Activated CD8-positive, alpha-beta memory T cell treated with anti-CD3 and anti-CD28 coated beads, Interleukin-2, amount 50 U/mL, for 1 hour (primary cell): Measurements from ENCODE around the gene NAB2.

Experiments
- DNase-seq: peaks from one replicate; pipeline ENCODE4 v3.0.0-alpha.2; 2020; ENCODE audit errors: extremely low read depth

NAB2 gene

DNA sequence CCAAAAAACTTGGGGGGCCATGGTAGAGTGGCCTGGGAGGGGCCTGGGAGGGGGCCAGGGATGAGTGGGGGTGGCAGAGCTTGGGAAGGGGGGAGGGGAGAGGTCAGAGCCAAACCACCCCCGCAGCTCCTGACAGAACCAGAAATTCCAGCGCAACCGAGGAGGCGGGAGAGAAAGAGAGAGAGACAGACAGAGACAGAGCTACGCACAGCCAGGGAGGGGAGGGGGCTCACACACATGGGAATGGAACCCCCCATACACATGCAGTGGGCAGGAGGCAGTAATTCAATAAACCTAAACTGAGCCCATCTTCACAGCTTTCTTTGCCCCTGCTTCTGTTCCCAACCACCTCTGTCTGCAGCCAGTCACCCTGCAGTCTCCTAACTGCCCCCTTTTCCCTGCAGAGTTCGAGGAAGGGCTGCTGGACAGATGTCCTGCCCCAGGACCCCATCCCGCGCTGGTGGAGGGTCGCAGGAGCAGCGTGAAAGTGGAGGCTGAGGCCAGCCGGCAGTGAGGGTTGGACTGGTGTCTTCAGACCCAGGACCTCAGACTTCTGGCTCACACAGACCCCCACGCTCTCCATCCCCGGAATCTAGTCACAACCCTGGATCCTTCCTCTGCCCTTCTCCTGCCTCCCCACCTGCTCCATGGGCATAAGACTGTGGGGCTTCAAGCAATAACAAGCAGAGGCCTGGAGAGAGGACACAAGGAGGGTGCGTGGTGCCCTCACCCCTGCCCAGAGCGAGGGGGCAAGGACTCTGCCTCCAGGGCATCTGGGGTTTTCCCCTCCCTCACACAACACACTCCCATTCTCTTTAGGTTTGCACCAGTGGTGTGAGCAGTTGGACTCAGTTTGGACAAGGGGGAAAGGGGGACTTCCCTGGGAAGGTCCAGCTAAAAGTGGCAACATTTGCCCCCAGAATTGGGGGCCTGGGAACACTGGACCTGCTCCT, 5.6 kb downstream of the NAB2 start:
- no peak for DNase-seq

DNA sequence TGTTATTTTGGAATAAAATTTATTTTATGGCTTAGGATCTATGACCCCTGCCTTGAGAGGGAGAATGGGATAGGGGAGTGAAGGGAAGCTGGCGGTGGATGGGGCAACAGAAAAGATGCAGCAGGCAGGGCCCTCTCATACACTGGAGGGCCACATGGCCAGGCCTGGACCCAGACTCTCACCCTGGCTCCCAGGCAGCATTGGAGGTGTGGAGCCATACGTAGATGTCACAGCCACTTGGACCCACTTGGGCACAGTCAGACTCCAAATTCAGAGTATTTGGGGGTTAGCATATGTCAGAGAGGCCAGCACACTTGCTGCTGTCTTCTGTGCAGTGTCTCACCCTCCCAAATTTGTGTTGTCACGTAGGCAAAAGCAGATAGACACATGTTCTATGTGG, 6.5 kb downstream of the NAB2 start:
- no peak for DNase-seq

DNA sequence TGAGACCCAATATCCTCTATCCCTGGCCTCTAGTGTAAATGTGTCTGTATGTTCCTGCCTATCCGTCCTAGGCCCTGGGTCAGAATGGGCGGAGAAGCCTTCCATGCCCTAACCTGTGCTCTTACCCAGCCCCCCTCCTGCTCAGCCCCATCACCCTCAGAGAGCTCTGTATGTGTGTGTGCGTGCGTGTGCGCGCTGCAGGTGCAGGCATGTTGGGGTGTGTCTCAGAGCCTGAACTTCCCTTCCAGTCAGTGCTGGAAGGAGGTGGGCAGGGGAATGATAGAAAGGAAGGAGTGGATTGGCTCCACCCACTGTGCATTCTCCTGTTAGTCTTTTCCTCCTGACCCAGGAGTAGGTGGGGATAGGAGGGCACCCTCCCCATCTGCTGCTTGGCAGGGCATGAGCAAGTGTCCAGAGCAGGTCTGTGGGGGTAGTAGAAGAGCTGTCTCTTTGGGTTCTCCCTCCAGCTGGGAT, 7.2 kb downstream of the NAB2 start:
- no peak for DNase-seq

DNA sequence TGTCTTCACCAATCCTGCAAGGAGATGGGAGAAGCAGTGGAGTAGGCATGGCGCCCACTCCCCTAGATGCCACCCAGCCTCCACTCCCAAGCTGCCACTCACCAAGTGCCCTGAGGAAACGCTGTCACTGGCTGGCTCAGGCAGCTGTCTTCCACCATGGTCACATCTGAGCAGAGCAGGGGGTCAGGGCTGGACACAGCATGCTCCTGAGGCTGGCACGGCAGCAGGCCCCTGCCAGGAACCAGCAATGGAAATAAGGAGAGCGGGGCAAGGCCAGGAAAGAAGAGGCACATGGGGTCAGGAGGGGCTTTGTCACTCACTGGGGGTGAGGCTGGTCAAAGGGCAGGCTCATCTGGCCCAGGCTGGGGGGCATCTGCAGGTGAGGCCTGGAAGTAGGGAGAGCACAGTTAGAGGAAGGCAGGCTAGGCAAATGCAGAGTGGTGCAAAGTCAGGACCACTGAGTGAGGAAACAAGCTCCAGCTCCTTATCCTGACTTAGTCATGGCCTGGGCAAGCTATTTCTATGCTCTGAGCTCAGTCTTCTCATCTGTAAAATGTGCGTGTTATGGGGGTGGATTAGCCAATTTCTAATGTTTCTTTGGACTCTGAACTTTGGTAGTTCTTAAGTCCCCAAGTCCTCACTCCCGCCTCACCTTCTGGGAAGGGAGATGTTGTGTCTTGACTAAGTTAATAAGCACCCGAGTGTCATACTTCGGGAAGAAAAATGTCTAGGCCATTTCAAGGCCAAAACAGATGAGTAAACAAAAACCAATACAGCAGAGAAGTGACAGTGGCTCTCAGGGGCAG, 8.0 kb downstream of the NAB2 start:
- DNase-seq = no peak

DNA sequence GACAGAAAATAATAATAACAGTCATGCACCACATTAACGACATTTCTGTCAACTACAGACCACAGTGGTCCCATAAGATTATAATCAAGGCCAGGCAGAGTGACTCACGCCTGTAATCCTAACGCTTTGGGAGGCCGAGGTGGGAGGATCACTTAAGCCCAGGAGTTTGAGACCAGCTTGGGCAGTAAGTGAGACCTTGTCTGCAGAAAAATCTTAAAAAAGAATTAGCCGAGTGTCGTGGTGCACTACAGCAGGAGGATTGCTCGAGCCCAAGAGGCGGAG, 8.6 kb downstream of the NAB2 start:
- no peak for DNase-seq

DNA sequence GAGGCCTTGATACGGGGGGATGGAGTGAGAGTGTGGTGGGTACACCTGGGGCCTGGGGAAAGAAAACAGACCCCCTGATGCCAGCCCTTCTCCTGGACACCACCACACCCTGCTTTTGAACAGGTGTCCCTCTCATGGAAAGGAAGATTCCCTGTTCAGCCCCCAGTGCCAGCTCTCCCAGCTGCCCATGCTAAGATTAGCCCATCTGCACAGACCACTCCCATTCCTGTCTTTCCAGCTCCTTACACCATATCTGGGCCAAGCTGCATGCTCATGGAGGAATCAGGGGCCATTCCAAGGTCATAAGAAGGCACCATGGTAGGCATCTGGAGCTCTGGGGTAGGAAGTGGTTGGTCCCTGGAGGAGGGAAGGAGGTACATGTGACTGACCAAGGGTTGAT, 9.6 kb downstream of the NAB2 start:
- no peak for DNase-seq

DNA sequence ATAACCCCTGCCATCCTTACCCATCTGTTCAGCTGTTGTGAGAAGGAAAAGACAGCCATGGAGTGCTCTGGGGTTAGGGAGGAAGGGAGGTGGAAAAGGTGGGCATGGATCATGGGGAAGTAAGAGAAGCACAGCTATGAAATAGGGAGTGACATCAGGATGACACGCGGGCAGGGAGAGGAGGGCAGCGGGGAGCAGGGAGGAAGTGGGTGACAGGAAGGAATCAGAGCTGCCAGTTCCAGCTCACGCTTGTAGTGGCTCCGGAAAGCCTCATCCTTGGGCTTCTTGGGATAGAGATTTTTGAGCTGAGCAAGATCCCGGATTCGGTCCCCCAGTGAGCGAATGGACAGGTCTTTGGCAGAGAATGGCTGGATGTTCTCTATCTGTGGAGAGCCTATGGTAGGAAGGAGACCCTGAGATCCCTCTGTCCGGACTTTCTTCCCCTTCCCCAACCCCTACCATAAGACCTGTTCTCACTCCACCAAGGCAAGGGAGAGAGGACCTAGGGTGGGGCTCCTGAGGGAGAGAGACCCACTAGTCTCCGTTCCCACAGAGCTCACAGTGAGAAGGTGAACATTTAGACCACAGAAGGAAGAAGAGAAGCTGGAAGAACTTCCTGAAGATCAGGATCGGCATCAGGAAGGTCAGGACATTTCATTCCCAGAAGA, 10.3 kb downstream of the NAB2 start:
- DNase-seq = no peak

DNA sequence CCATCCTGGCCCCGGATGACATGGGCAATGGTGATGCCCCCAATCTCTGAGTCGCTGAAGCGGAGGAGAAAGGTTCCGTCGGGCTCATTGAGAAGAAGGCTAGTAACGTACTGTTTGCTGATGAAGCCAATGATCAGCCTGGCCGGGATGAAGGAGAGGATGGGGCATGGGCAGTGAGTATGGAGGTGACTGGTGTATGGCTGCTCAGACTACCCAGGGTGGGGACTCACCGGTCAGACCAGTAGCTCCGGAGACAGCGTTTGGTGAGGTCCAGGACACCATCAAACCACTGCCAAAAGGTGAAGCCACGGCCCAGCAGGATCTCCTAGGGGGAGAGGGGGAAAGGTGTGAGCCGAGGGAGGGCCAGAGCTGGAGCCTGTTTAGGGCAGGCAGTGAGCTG, 10.9 kb downstream of the NAB2 start:
- DNase-seq = no peak

DNA sequence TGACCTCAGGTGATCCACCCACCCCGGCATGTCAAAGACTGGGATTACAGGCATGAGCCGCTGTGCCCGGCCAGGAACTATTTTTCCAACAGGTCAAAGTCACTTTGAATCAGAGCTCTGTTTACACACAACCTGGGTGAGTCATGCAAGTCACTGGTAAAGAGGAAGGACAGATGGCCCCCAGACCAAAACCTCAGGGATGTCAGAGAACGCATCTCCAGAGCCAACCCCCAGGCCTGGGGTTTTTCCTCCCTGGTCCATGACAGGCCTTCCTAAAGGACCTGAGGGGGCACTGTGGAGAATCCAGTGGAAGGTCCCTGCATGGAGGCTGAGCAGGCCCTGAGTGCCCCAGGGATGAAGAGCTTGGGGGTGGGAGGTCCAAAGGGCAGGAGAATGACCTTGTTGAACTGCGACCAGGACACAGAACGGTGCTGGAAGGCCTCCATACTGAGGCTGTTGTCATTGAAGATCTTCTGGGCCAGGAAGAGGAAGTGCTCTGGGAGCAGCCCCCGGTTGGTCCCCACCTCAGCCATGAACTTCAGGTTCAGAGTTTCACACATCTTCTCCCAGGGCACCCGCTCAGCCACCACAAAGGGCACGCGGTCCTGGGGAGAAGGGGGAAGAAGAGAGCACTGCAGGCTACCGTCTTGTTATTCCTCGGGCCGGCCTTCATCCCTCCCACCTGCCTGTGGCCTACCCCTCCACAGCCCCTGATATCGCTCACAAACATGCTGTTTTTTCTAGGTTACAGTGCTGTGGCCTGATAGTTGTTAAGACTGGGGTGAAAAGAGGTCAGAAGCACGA, 13.2 kb downstream of the NAB2 start:
- no peak for DNase-seq

DNA sequence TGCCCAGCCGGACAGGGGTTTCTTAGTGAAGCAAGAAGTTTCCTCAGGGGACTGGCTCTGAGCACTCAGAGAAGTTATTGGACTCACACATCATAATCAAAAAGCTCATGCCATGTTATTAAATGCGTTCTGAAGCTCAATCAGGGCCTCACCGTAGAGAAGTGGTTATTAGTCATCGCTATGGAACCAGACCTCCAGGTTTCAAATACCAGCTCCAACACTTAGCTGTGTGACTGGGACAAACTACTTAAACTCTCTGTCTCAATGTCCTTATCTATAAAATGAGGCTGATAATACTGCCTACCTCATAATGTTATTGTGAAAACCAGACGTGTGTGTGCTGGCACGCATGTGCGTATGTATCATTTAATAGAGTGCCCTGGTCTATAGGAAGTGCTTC, 14.9 kb downstream of the NAB2 start:
- no peak for DNase-seq

DNA sequence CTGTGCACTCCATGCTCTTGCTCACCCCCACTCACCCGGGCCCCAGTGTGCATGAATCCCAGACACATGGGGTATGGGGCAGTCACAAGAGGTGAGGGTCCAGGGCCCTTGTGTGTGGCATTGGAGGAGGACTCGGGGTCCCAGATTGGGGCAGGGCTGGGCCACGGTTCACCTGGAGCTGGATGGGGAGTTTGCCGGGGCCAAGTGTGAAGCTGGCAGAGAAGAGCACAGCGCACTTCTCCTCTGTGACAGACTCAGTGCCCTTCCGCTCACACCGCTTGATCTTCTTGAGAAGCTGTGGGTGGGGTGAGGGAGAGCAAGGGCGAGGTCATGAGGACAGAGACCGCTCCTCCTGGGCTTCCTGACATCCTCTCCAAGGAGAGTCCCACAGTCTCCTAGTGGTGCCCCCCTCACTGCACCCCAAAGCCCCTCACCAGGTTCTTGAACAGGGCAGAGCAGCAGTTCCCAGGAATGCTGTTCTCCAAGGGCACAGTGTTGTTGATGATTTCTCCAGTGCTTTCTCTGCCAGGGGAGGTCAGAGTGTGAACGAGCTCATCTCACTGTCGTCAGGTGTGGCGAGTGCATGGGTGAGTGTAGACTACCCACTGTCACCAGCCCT, 15.5 kb downstream of the NAB2 start:
- DNase-seq = no peak

DNA sequence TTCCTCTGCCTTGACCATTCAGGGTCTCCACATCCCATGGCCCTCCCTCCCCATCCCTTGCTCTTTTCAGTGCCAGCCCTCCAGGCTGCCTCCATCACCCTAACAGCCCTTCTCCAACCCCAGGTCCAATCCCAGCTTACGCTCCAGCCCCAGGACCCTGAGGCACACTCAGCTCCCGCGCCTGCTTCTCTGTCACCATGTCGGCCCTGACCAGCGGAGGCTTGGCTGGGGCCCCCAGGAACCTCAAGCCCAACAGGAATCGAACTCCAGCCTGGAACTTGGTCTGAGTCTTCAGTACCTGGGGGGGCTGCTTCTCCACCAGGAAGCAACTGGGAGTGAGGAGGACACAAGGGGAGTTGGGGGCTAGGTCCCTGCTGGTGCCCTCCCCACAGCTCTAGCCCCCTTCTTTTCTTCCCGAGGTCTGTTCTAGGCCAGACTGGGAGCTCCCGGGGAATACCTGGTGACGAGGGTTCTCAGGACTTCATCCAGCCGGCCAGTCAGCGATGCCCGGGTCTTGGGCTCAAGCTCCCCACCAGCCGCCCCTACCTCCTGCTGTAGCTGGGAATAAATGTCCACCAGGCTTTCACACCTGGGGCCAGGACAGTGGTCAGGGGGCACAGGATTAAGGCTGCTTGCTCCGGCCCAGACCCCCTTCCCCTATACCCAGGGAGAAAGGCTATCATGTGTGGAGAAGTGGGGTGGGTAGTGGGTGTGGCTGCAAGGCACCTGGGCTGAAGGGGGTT, 16.3 kb downstream of the NAB2 start:
- no peak for DNase-seq

DNA sequence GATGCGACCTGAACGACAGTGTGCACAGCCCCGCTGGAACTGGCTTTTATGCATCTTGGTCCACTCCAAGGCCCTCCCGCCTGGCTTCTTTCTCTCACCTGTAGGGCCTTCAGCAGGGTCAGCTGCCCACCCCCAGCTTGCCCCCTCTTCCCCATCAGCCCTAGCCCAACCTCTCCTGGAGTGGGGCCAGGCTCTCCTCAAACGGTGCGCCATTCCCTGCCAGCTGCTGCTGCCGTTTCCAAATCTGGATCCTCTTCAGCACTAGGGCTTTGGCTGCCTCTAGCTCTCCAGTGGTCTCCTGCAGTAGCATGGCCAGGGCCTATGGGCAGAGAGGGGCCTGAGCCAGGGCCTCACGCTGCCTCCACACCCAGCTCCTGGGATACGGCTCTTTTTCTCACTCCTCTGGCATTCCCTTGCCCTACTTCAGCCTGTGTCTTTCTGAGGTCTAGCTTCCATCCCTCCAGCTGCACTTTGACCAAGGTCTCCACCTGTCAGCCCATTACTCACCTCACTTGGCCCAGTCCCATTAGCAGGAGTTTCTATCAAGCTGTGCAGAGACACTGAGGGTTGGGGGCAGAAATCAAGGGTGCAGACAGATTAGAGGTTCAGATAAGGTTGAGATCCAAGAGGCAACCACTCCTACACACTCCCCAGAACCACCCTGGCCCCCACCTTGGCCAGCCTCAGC, 17.3 kb downstream of the NAB2 start:
- no peak for DNase-seq

DNA sequence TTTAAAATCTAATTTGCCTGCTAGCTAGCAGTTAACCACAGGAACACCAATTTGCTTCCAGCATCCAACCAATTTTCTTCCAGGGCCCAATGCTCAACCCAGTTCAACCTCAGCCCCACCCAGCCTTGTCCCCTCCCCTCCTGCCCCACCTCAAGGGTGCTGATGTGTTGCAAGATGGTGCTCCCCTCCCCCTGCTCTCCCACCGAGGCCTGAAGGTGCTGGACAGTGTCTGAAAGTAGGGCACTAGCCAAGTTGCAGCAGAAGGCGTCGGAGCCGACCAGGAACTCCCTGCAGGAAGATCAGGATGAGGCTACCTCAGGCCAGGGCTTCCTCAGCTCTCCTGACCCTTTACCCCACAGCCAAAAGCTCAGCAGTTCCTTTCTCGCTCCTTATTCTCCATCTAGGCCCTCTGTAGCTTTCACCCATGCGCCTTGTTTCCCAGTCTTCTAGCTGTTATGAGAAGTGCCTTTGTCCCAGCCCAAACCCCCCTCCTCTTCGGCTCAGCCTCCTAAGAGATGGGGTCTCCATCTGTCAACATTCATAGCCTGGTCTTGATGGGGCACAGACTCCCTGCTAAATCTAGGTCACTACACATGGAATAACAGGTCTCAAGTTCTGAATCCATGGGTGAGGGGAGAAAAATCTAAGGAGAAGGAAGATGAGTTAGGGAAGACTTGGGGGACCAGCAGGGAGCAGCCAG, 18.7 kb downstream of the NAB2 start:
- DNase-seq = no peak

DNA sequence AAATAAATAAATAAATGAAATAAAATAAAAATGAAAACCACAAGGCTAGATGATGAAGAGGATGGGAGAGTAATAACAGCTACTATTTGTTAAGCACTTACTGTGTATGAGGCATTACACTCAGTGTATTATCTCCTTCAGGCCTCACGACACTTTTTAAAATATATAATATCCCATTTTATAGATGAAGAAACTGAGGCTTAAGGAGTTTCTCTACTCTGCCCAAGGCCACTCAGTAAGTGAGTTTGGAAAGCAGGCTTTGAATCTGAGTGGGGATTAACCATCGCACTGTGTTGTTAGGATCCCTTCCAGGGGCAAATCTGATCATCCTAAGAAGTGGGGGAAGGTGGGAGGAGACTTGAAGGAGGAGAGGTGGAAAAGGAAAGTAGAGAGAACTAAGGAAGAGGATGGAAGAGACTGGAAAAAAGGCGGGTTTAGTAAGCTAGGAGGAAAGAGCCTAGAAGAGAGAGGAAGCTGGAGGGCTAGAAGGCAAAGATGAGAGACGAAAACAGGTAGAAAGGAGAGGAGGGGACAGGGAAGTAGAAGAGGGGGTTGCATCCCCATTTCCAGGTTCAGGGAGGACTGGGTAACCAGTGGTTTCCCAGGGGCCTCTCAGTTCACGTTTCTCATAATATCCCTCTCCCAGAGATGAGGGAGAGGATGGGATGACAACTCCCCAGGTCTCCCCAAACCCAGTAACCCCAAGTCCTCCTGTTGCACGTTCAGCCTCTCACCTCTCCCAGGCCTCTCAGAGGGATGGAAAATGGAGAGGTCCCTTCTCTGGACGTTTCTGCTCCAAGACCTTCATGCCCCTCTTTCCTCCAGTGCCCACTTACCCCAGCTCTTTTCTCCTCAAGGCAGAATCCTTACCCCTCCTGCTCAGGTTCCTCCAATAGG, 20.5 kb downstream of the NAB2 start:
- DNase-seq = no peak

DNA sequence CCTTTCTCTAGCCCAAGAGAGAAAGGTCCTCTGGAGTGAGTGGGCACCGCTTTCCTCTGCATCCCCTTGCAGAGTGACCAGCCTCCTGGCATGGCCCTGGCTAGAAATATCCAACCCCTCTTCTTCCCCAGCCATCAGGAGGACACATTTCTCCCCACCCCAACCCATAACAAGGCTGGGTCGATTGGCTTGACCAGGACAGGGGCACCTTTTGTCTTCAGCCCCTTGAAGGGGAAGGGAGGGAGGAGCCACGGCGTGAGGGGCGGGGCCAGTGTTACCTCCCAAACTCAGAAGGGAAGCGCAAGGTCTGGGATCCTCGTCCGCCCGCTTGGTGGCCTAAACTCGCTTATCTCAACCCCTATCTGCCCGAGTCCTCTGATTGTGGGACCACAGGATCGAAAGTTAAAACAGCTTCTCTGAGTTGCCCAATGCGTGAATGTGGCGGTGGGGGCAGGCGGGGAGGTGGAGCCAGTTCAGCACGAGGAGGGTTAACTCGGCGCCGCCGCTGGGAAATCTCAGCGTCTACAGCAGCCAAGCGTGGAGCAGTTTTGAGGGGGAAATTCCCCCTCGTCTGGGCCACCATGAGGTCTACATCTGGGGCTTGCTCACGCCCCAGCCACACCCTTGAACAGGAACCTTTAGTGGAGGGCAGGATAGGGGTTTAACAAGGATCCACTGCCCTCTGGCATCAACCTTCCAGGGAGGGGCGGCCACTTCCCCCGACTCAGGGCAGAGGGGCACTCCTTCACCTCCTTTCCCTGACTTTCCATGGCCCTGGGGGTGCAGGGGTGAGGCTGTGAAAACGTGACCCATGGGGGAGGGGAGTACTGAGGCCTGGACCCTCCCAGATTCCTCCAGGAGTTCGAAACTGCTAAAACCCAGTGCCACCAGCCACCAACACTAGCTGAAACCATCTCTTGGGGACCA, 21.5 kb downstream of the NAB2 start:
- DNase-seq = no peak
